HG03175 (cell line): ENCODE data around the gene C1orf21.
"Not testable (repeated sequence)": the region's sequence is repeated elsewhere in the genome, so short reads cannot be mapped to it uniquely, and the experiment has no call there.

ENCODE experiments used
- ATAC-seq: cut with Tn5 transposase; IDR thresholded peaks from one replicate; pipeline ENCODE4 v1.9.1; 2021; ENCODE audit warnings: mild to moderate bottlenecking, moderate library complexity; ENCODE audit not compliant: unreplicated experiment

Gene C1orf21

GRCh38 chr1:184595596-184595995, 208.8 kb downstream of the C1orf21 start:
- ATAC-seq, result no peak

GRCh38 chr1:184596950-184597645, 210.3 kb downstream of the C1orf21 start:
- ATAC-seq, result no peak

- ATAC-seq, result no peak
Measured at GRCh38 chr1:184597650-184598357, 211.0 kb downstream of the C1orf21 start.

- ATAC-seq, result no peak
Measured at GRCh38 chr1:184598403-184599193, 211.8 kb downstream of the C1orf21 start.

GRCh38 chr1:184604152-184604900, 217.5 kb downstream of the C1orf21 start:
- ATAC-seq, result no peak

GRCh38 chr1:184605941-184606340, 219.1 kb downstream of the C1orf21 start:
- no peak for ATAC-seq

- no peak for ATAC-seq
Measured at GRCh38 chr1:184606786-184607185, 220.0 kb downstream of the C1orf21 start.

- no peak for ATAC-seq
Measured at GRCh38 chr1:184608581-184608980, 221.8 kb downstream of the C1orf21 start.

GRCh38 chr1:184608990-184609389, 222.2 kb downstream of the C1orf21 start:
- ATAC-seq, result no peak

- ATAC-seq, result no peak
Measured at GRCh38 chr1:184610876-184611595, 224.2 kb downstream of the C1orf21 start.

GRCh38 chr1:184612229-184612628, 225.4 kb downstream of the C1orf21 start:
- not testable (repeated sequence) for ATAC-seq

- ATAC-seq, result no peak
Measured at GRCh38 chr1:184614667-184615066, 227.8 kb downstream of the C1orf21 start.

- no peak for ATAC-seq
Measured at GRCh38 chr1:184615301-184615700, 228.5 kb downstream of the C1orf21 start.

- no peak for ATAC-seq
Measured at GRCh38 chr1:184616504-184616903, 229.7 kb downstream of the C1orf21 start.

GRCh38 chr1:184617433-184618029, 230.7 kb downstream of the C1orf21 start:
- ATAC-seq, result no peak

GRCh38 chr1:184618851-184619250, 232.0 kb downstream of the C1orf21 start:
- ATAC-seq, result no peak

GRCh38 chr1:184620469-184620868, 233.6 kb downstream of the C1orf21 start:
- ATAC-seq, result no peak

- no peak for ATAC-seq
Measured at GRCh38 chr1:184621260-184621659, 234.4 kb downstream of the C1orf21 start.

GRCh38 chr1:184622136-184622823, 235.5 kb downstream of the C1orf21 start:
- ATAC-seq, result no peak
